NCI-H510A (cell line): ENCODE measurements around the gene LRRN3.
"Not testable (repeated sequence)": the region's sequence is repeated elsewhere in the genome, so short reads cannot be mapped to it uniquely, and the experiment has no call there.

Experiments used
- DNase-seq: peaks from one replicate; lab custom pipeline; 2025; lab: John Stamatoyannopoulos, UW

Gene LRRN3

DNA sequence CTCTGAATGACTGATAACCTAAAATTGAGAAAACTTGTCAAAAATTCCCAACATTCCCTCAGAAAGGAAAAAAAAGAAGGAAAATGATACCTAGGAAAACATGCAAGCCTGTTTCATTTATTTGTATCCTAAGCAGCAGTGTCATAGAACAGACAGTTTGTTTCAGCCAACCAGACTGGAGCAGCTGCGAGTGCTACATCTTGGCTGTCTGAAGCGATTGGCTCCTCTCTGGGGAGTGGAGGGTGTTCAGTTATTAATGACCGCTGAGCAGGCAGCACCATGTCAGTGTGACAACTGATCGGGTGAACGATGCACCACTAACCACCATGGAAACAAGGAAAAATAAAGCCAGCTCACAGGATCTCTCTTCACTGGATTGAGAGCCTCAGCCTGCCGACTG, at the start of gene LRRN3:
TSS of gene LRRN3 (plus strand) at position 282 of the 400 bp plus-strand sequence. CDS start 31,646 bp downstream, outside the sequence.
- DNase-seq = peak; percentile 10

DNA sequence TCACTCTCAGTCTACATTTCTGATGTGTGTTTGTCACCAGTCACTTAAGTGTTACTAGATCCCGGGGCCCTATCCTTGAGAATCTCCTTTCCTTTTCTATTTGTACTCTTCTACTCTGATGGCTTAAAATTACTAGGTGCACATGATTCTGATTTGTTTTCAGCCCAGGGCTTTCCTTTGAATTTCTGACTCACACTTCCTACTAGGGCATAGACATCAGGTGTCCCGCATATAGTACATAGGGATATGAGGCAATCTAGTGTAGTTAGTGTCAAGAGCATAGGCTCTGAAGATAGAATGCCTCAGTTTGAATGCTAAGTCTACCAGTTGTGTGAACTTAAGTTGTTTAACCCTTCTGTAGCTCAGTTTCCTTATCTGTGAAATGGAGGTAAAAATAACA, 49.4 kb upstream of the LRRN3 start:
- no peak for DNase-seq

- DNase-seq = no peak
Measured at GRCh38 chr7:111042842-111043241, 48.1 kb upstream of the LRRN3 start.

DNA sequence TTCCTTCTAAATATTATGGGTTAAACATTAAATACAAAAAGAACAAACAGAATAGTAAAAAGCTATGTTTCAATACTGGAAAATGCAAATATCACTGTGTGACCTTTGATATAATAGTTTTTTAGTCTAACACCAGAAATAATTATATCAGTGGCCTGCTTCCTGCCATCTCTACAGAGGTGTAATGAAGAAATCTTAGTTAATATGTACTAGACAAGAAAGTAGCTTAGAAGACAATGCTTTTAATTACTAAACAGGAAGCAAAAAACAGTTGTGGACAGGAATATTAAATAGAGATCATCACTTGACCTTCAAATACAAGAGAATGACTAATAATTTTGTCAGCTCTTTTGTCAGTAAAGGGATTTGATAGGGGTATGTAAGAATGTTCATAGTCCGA, 47.4 kb upstream of the LRRN3 start:
- DNase-seq = no peak

DNA sequence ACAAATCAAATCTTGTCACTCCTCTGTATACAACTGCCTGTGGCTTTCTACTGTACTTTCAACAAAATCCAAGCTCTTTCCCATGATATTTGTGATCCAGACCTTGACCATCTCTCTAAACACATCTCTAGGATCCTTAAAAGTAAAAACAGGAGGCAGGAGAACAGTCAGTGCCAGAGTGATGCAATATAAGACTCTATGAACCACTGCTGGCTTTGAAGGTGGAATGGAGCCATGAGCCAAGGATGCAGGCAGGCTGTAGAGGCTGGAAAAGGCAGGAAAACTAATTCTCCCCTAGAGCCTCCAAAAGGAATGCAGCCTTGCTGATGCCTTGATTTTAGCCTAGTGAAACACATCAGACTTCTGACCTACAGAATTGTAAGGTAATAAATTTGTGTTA, 45.5 kb upstream of the LRRN3 start:
- DNase-seq = no peak

DNA sequence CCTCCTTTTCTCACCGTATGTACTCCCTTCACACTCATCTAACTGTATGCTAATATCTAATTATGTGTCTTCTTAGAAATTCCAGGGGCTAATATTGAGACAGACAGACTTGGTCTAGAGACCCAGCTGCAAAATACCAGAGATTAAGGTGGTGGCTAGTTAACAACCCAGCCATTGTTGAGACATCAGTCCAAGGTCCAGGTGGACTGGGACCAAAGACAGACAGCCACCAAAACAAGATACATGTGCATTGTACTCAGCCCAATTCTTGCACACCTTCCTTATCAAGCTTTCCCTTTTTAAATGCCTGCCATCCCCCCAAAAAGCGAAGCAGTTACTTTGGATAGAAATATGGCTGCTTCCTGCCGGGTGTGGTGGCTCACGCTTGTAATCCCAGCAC, 43.3 kb upstream of the LRRN3 start:
- no peak for DNase-seq

DNA sequence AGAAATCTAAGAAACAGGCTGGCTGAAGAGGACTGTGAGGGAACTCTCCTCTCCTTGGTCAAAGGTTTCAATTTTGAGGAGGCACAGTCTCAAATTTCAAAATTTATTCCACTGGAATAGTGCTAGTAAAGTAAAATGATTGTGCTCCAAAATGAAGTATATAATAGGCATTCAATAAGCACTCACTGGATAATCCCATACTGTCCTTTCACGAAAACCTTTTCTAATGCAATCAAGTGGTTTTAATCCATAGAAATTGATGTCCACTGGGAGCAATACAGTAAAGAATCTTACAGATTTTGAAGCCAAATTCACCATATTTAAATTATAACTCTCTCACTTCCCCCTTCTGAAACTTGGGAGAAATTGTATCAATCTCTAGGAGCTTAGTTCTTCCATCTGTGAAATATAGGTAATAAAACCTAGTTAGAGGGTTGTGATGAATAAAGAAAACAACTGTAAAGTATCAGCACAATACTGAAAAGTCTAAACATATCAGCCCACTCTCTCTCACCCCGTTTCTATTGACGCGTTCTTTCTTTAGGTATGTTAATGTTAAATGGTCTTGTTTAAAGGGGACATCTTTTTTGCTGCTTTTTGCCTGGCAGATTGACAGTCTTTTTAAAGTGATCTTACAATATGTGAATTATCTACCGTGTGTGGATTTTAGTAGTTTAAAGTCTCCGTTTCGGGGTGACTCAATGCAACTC, 40.8 kb upstream of the LRRN3 start:
- DNase-seq = no peak

GRCh38 chr7:111050875-111051416, 40.0 kb upstream of the LRRN3 start:
- DNase-seq = no peak

DNA sequence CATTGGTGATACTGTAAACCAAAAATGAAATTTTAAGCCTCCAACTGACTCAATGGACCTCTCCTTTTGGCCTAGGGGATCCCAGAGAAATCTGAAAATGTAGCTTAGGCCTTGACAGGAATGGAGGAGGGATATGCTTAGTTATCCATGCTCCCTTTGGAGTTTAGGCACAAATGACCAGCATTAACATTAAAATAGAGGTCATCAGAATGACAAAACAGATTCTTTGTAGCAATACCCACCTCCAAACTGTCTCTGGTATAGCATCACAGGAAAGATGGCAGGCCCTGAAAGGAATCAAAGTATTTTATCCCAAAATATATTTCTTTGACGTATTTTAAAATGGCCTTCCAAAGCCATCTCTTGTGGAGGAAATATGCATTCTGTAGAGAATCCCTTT, 39.1 kb upstream of the LRRN3 start:
- DNase-seq = no peak

GRCh38 chr7:111053035-111053434, 37.9 kb upstream of the LRRN3 start:
- DNase-seq = no peak

DNA sequence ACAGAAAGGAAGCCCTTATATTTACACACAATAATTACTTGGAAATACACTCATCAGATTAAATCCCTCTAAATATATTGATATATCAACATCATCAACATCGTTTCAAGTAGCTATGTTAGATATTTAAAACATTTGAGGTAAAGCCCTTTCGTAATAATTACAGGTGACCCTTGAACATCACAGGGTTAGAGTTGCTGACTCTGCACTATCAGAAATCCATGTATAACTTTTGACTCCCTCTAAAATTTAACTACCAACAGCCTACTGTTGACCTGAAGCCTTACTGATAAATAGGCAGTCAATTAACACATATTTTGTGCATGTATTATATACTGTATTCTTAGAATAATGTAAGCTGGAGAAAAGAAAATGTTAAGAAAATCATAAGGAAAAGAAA, 34.6 kb upstream of the LRRN3 start:
- no peak for DNase-seq

DNA sequence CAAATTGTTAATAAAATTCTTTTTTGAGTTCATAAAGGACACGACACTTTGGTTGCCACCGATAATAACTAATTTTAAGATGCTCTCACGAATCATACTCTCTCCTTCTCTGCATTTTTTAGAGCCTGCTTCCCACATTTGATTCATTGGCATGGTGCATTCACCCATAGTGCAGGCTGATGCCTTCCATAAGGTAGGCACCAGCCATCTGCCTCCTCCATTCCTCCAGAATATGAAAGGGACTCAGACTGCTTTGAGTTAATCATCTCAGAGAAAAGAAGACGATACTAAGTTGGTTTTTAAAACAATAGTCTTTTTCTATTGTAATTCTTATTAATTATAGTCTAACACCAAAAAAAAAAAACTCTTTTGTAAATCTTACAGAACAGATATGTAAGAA, 33.9 kb upstream of the LRRN3 start:
- no peak for DNase-seq

- no peak for DNase-seq
Measured at GRCh38 chr7:111059833-111060232, 31.1 kb upstream of the LRRN3 start.

GRCh38 chr7:111063166-111063565, 27.8 kb upstream of the LRRN3 start:
- DNase-seq = no peak

DNA sequence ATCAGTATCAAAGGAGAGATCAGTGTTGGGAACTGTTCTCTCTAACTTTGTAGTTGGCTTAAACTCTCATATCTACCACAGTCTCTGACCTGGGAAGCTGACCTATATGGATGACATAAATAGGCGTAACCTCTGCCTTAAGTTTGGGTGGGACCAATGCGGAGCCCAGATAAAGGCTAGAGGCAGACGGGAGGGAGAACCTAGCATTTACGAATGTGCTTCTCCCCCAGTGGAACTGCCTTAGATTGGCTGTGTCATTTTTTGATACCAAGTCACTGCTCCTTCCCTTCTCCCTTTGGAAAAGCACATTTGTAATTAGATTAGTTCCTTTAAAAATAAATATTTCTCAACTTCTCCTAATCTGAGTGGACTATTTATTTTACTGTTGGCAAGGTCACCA, 23.7 kb upstream of the LRRN3 start:
- DNase-seq = no peak

- DNase-seq = no peak
Measured at GRCh38 chr7:111067682-111068081, 23.2 kb upstream of the LRRN3 start.

- DNase-seq = no peak
Measured at GRCh38 chr7:111068618-111069017, 22.3 kb upstream of the LRRN3 start.

DNA sequence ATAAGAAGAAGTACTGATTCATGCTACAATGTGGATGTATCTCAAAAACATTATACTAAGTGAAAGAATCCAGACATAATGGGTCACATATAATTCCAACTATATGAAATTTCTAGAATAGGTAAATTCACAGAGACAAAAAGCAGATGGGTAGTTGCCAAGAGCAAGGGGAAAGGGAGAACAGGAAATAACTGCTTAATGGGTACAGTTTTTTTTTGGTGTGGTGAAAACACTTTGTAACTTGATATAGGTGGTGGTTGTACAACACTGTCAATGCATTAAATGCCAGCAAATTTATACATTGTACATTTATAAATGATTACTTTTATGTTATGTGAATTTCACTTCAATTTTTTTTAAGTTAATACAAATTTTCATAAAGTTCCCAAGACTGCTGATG, 19.4 kb upstream of the LRRN3 start:
- DNase-seq = no peak

- not testable (repeated sequence) for DNase-seq
Measured at GRCh38 chr7:111072658-111073057, 18.3 kb upstream of the LRRN3 start.

DNA sequence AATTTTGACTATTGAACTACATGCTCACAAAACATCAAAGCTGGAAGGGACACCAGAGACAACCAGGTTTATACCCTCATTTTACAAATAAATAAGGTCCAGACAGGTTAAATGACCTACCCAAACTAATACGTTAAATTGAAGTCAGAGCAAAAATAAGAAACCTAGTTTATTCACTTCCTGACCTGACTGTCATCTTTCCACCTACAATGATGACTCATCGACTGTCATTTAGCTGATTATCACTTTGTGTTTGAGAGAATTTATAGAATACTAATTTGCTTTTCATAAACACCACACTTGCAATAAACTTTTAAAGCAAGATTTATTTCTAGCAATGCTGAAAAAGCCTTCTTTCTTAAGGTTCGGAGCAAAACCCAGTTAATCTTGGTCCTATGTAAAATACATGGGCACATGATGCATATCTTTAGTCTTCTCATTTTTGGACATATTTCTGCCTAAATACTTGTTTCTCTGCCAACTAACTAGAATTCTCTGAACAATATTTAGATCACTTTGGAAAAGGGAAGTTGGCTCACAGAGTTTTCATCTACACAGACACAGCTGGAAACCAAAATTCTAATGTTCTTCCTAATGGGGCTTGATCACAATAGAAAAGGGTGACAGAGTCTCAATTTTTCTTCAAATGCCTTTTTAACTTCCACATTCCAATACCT, 16.7 kb upstream of the LRRN3 start:
- no peak for DNase-seq

DNA sequence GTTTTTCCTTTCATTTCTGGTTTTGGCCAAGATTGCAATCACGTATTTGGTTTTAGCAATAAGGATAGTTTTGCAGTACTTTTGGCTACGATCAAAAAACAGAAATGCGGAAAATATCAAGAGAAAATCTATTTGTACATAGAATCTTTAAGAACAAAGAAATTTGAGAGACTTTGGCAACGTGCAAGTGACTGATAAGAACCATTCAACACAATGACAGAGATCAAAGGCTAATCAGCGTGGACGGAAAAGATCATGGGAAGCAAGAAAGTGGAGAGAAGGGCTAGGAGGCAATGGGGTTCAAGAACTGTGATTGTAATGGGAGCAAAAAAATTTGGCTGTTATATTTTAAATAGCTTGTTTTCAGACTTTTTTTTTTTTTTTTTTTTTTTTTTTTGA, 16.2 kb upstream of the LRRN3 start:
- no peak for DNase-seq

- DNase-seq = no peak
Measured at GRCh38 chr7:111075498-111075897, 15.4 kb upstream of the LRRN3 start.

DNA sequence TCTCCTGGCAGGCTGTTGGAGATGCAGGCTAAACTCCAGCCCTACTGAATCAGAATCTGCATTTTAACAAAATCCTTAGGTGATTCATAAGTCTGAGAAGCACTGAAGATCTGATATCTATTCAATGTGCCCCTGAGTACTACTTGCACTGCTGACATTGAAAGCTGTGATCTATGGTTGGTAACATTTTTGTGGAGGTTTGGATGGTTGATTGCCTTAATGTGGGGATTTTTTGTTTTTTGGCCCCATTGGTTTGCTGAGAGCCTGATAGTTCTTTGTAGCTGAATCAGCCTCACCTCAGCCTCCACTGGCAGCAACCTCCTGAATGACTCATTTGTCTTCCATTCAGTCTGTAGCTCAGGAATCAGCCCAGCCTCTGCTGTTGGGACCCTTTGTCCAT, 14.7 kb upstream of the LRRN3 start:
- DNase-seq = no peak

DNA sequence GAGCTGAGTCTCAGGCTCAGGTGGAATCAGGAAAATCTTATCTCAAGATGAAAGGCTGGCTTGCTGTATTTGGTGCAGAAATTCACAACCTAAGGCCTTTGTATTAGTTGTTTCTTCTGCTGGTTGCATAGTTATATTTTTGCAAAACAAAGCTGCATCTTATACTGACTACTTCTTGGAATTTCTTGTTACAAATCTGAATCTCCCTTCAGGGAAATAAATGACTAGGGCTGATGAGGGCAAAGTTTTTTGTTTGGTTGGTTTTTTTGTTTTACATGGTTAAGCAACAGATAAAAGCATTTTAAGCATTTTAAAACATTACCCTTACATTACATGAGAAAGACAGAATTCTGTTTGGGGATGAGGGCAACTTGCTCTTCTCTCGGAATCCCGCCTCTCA, 13.9 kb upstream of the LRRN3 start:
- no peak for DNase-seq
